ENCODE data around the gene DENND5B.

DENND5B gene

GRCh38 chr12:31471051-31471450, 119.9 kb downstream of the DENND5B start:
- ChIA-PET CTCF (interaction anchor here (0.6 kb wide), 1 partner anchor 589 kb away, joined by 5 read pairs; no protein-coding TSS in a partner anchor), POLR2A (no interaction called here)
- no peak for DNase-seq (ENCODE audit: extremely low spot score)
- TF ChIP-seq FOXM1 (IDR thresholded peaks at IDR 0.05; ENCODE audit: borderline replicate concordance) (no peak), LEF1 (IDR thresholded peaks at IDR 0.05; ENCODE audit: borderline replicate concordance) (no peak), ARNT (IDR thresholded peaks at IDR 0.05) (no peak), ZNF384 (IDR thresholded peaks at IDR 0.05) (no peak), FOXA1 (IDR thresholded peaks at IDR 0.05) (no peak), L3MBTL2 (conservative IDR thresholded peaks at IDR 0.05) (no peak), SP1 (IDR thresholded peaks at IDR 0.05) (no peak), PKNOX1 (IDR thresholded peaks at IDR 0.05) (no peak), CTBP1 (IDR thresholded peaks at IDR 0.05; ENCODE audit: borderline replicate concordance) (no peak)

GRCh38 chr12:31470459-31470858, 120.5 kb downstream of the DENND5B start:
- ChIA-PET POLR2A (no interaction called here), CTCF (interaction anchor here (0.6 kb wide), 1 partner anchor 590 kb away, joined by 5 read pairs; no protein-coding TSS in a partner anchor)
- no peak for DNase-seq (ENCODE audit: extremely low spot score)
- no peak for TF ChIP-seq L3MBTL2 (conservative IDR thresholded peaks at IDR 0.05)
- TF ChIP-seq HDGF (IDR thresholded peaks at IDR 0.05; ENCODE audit: borderline replicate concordance), result no peak
- TF ChIP-seq SP1 (IDR thresholded peaks at IDR 0.05), result no peak
- TF ChIP-seq ARNT (IDR thresholded peaks at IDR 0.05), result no peak
- TF ChIP-seq BHLHE40 (IDR thresholded peaks at IDR 0.05; ENCODE audit: borderline replicate concordance), result no peak
- TF ChIP-seq FOXK2 (IDR thresholded peaks at IDR 0.05), result no peak

- TF ChIP-seq ARNT (IDR thresholded peaks at IDR 0.05), result no peak
- TF ChIP-seq FOXM1 (IDR thresholded peaks at IDR 0.05; ENCODE audit: borderline replicate concordance), result no peak
- TF ChIP-seq NFRKB (IDR thresholded peaks at IDR 0.05), result no peak
- no peak for TF ChIP-seq FOXA1 (IDR thresholded peaks at IDR 0.05)
- no peak for TF ChIP-seq PKNOX1 (IDR thresholded peaks at IDR 0.05)
- no peak for TF ChIP-seq SP1 (IDR thresholded peaks at IDR 0.05)
- no peak for TF ChIP-seq FOXK2 (IDR thresholded peaks at IDR 0.05)
- no peak for TF ChIP-seq LEF1 (IDR thresholded peaks at IDR 0.05; ENCODE audit: borderline replicate concordance)
- TF ChIP-seq BHLHE40 (IDR thresholded peaks at IDR 0.05; ENCODE audit: borderline replicate concordance), result no peak
- no peak for TF ChIP-seq CTBP1 (IDR thresholded peaks at IDR 0.05; ENCODE audit: borderline replicate concordance)
- TF ChIP-seq ZNF384 (IDR thresholded peaks at IDR 0.05), result no peak
- TF ChIP-seq TARDBP (IDR thresholded peaks at IDR 0.05), result no peak
- CTCF ChIA-PET, result no interaction called here
- no peak for DNase-seq (ENCODE audit: extremely low spot score)
- POLR2A ChIA-PET, result no interaction called here
These were observed 124.2 kb downstream of the DENND5B start for GRCh38 chr12:31466768-31467167.

GRCh38 chr12:31465002-31465401, 125.9 kb downstream of the DENND5B start:
- CTCF ChIA-PET, result no interaction called here
- POLR2A ChIA-PET, result no interaction called here
- TF ChIP-seq HDGF (IDR thresholded peaks at IDR 0.05; ENCODE audit: borderline replicate concordance) (no peak), CTBP1 (IDR thresholded peaks at IDR 0.05; ENCODE audit: borderline replicate concordance) (no peak), FOXM1 (IDR thresholded peaks at IDR 0.05; ENCODE audit: borderline replicate concordance) (no peak), FOXA1 (IDR thresholded peaks at IDR 0.05) (no peak), PKNOX1 (IDR thresholded peaks at IDR 0.05) (no peak), ARNT (IDR thresholded peaks at IDR 0.05) (no peak), SP1 (IDR thresholded peaks at IDR 0.05) (no peak), ZNF384 (IDR thresholded peaks at IDR 0.05) (no peak)
- no peak for DNase-seq (ENCODE audit: extremely low spot score)

GRCh38 chr12:31460024-31460423, 130.9 kb downstream of the DENND5B start:
- ChIA-PET CTCF (no interaction called here), POLR2A (no interaction called here)
- TF ChIP-seq ARNT (IDR thresholded peaks at IDR 0.05) (no peak), TARDBP (IDR thresholded peaks at IDR 0.05) (no peak), SP1 (IDR thresholded peaks at IDR 0.05) (no peak), ZNF384 (IDR thresholded peaks at IDR 0.05) (no peak), L3MBTL2 (conservative IDR thresholded peaks at IDR 0.05) (no peak), ELF4 (IDR thresholded peaks at IDR 0.05) (no peak), NFRKB (IDR thresholded peaks at IDR 0.05) (no peak), BHLHE40 (IDR thresholded peaks at IDR 0.05; ENCODE audit: borderline replicate concordance) (no peak), FOXA1 (IDR thresholded peaks at IDR 0.05) (no peak), PKNOX1 (IDR thresholded peaks at IDR 0.05) (no peak), CTBP1 (IDR thresholded peaks at IDR 0.05; ENCODE audit: borderline replicate concordance) (no peak), LEF1 (IDR thresholded peaks at IDR 0.05; ENCODE audit: borderline replicate concordance) (no peak), HDGF (IDR thresholded peaks at IDR 0.05; ENCODE audit: borderline replicate concordance) (no peak), FOXK2 (IDR thresholded peaks at IDR 0.05) (no peak)
- no peak for DNase-seq (ENCODE audit: extremely low spot score)

- DNase-seq (ENCODE audit: extremely low spot score), result no peak
- POLR2A ChIA-PET, result no interaction called here
- CTCF ChIA-PET, result no interaction called here
- TF ChIP-seq BHLHE40 (IDR thresholded peaks at IDR 0.05; ENCODE audit: borderline replicate concordance) (no peak), ZNF384 (IDR thresholded peaks at IDR 0.05) (no peak), ARNT (IDR thresholded peaks at IDR 0.05) (no peak)
These were observed 134.4 kb downstream of the DENND5B start for GRCh38 chr12:31456562-31456961.

All from HEK293T (cell line).